Bronchial epithelial cell (primary cell): ENCODE data around the gene ARID5B. TPM values are rescaled to one million over a fixed set of nuclear protein-coding genes. Genes with fewer than 3 reads are reported as not detected.

Source experiments
- DNase-seq: peaks from one replicate; pipeline ENCODE4 v3.0.0-alpha.2; 2010; ENCODE audit warnings: low read depth
- FAIRE-seq: peaks from 2 replicates; lab custom pipeline; 2011; peaks lifted over from hg19 to GRCh38; lab: Jason Lieb, UNC
- H3K27me3 ChIP-seq: 2 replicates; pipeline ENCODE4 v1.5.1; 2011; ENCODE audit warnings: low read length; ENCODE audit not compliant: control insufficient read depth, insufficient read depth
- H3K36me3 ChIP-seq: 2 replicates; pipeline ENCODE4 v1.5.1; 2011; ENCODE audit warnings: low read length; ENCODE audit not compliant: control insufficient read depth, insufficient read depth
- H3K4me3 ChIP-seq: 2 replicates; pipeline ENCODE4 v1.5.1; 2011; ENCODE audit warnings: mild to moderate bottlenecking, low read depth, low read length, control low read depth
- total RNA-seq: library from RNA; depleted of rRNA; stranded (reverse); fragments of >200 nt; gene quantifications from 2 replicates; pipeline ENCODE4 v1.2.1, GENCODE V29; 2014
- TF ChIP-seq, protein P1 (sequence below): IDR thresholded peaks from 2 replicates; pipeline ENCODE4 v1.5.1; 2011; ENCODE audit warnings: mild to moderate bottlenecking, moderate library complexity, low read length, control low read depth, inconsistent platforms; ENCODE audit not compliant: insufficient read depth, severe bottlenecking

ARID5B gene
- total RNA-seq, 1 donor from 2014 or later, result 7.1 TPM

DNA sequence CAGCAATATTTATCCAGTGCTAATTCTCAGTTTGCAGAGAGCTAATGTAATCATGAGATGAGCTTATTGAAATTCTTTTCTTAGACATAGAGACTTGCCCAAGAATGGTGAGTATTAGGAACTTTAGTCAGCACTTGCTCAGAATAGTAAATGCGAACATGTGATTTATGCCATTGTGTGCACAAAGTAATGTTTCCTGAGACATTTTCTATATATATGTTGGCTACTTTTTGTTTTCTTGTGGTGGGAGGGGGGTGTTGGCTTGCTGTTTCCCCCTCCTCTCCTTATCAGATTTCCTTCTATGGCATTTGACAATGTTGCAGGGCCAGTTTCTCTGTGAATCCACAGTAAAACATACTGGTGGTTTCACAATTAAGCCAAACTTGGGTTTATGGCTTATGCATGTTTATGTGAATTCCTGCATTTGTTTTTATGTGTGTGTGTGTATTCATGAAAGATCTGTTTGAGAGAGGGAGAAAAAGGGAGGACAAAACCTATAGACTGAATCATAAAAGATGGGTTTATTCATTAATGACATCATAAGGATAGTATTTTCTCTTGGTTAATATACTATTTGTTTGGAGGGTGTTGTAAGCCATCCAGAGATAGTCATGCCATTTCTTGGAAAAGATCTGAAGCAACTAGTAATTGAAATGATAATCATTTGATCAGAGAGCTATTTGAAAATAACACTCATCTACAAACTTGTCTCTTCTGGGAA is 36.3 kb downstream of the ARID5B start:
- peaks cover 3% of the 10 kb centered on the region for H3K36me3 ChIP-seq
- no peaks in the 10 kb centered on the region for H3K27me3 ChIP-seq
- FAIRE-seq (peak; percentile 43), DNase-seq (peak; percentile 86)
- no peak overlapping the region for H3K4me3 ChIP-seq
- TF ChIP-seq, protein P1, sequence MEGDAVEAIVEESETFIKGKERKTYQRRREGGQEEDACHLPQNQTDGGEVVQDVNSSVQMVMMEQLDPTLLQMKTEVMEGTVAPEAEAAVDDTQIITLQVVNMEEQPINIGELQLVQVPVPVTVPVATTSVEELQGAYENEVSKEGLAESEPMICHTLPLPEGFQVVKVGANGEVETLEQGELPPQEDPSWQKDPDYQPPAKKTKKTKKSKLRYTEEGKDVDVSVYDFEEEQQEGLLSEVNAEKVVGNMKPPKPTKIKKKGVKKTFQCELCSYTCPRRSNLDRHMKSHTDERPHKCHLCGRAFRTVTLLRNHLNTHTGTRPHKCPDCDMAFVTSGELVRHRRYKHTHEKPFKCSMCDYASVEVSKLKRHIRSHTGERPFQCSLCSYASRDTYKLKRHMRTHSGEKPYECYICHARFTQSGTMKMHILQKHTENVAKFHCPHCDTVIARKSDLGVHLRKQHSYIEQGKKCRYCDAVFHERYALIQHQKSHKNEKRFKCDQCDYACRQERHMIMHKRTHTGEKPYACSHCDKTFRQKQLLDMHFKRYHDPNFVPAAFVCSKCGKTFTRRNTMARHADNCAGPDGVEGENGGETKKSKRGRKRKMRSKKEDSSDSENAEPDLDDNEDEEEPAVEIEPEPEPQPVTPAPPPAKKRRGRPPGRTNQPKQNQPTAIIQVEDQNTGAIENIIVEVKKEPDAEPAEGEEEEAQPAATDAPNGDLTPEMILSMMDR, result no peak

DNA sequence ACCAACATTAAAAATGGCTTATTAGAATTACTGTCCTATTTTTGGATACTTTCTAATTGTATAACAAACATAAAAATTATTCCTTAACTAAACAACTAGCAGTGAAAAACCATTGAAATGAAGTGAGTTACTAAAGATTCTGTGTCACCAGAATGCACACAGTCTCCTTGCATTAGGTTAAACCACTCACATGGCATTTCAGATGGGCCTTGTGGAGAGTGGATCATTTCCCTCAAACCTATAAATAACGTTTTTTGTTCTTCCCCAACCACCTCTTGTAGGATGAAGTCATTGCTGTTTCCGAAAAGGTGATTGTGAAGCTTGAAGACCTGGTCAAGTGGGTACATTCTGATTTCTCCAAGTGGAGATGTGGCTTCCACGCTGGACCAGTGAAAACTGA is 38.4 kb downstream of the ARID5B start:
- no peak for DNase-seq
- no peak overlapping the region for H3K4me3 ChIP-seq
- H3K36me3 ChIP-seq, result peaks cover 3% of the 10 kb centered on the region
- FAIRE-seq, result no peak
- TF ChIP-seq, protein P1, result no peak
- H3K27me3 ChIP-seq, result no peaks in the 10 kb centered on the region

DNA sequence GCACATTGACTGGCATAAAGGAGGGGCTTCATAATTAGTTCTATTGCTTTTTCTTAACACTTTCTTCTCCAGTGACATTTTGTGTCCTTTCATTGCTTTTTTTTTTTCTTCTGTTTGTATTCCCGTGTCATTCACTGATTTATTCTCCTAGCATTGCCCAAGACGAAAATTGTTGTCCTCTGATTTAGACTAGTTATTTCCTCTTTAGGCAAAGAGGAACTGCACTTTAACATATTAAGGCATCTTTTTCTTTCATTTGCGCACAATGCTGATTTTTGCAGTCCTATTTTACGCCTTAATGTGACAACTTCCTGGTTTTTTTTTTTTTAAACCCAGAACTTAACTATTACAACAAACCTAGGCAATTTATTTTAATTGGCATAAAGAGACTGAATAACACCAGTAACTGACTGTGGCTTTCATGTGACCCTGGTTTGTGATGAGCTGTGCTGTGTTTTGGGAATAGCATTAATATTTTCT is 39.7 kb downstream of the ARID5B start:
- FAIRE-seq, result no peak

DNA sequence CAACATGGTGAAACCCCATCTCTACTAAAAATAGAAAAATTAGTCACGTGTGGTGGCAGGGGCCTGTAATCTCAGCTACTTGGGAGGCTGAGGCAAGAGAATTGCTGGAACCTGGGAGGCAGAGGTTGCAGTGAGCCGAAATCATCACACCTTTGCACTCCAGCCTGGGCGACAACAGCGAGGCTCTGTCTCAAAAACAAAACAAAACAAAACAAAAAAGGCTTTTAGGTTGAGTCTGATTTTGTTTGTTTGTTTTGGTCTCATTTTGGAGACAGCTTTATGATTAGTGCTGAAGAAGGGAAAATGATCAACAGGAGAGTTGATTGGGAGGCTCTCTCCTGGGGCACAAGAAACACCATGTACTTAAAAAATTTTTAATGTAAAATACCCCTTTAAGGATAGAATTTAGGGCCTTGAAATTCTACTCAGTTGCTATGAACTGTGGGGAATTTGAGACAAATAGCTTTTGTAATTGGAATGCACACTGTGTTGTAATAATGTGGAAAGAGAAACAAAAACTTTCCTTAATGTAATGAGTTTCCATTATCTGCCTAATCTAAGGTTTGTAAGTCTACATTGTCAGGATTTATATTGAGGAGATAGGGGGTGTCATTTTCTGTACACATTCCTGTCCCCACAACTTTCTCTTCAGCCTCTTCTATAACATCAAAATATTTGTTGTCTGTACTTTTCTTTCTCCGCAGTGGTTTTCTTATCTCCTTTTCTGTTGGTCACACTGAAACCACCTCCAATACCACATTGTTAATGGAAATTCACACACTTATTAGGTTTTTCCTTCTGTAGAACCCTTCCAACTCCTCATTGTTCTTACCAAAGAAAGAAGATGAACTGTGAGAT is 41.3 kb downstream of the ARID5B start:
- peak; percentile 53 for DNase-seq
- H3K4me3 ChIP-seq, result peak overlapping the region; percentile 4
- no peak for FAIRE-seq

More for the DNA sequence above, 39.7 kb downstream of the ARID5B start:
- no peaks in the 10 kb centered on the region for H3K27me3 ChIP-seq
- TF ChIP-seq, protein P1, result no peak
- DNase-seq, result no peak
- peaks cover 3% of the 10 kb centered on the region for H3K36me3 ChIP-seq
- no peak overlapping the region for H3K4me3 ChIP-seq

DNA sequence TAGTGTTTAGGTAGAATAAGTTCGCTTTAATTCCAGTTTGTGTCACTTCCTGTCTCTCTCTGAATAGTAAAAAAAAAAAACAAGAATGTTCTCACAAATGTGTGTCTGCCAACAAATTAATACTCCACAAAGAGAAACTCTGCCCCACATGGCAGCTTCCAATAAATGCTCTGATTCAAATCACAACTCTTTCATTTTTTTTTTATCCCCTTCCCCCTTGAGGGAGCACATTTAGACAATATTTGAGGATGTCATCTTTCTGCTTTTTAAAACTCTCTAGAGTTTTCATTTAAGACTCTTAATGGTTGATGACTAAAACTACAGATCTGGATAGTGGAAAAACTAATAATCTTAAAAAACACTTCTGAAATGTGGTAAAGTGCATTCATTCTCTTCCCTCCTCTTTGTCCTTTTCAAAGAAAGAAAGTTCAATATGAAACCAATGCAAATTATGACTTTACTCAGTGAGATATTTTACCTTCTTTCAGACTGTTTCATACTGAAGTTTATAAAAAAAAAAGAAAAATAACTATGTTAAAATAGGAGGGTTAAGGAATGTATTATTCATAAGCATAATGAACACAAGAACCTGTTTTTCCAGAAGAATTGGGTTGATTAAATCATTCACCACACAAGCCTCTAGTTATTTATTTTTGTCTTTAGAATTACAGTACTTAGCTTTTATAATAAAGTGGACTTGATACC is 42.3 kb downstream of the ARID5B start:
- DNase-seq (peak; percentile 87), FAIRE-seq (no peak)
- no peaks in the 10 kb centered on the region for H3K27me3 ChIP-seq
- H3K36me3 ChIP-seq, result peaks cover 8% of the 10 kb centered on the region
- TF ChIP-seq, protein P1, result no peak
- no peak overlapping the region for H3K4me3 ChIP-seq

More for the DNA sequence above, 41.3 kb downstream of the ARID5B start:
- Histone ChIP-seq H3K27me3 (no peaks in the 10 kb centered on the region), H3K36me3 (peaks cover 5% of the 10 kb centered on the region)
- TF ChIP-seq, protein P1, result no peak
